Adrenal gland (tissue), 12 donors: ENCODE measurements around the gene FGF6. TPM values are rescaled to one million over a fixed set of nuclear protein-coding genes. Genes with fewer than 3 reads are reported as not detected.
"Not testable (repeated sequence)": the region's sequence is repeated elsewhere in the genome, so short reads cannot be mapped to it uniquely, and the experiment has no call there.

Experiments used
- DNase-seq, 7 donors: peaks; one replicate each; pipeline ENCODE4 v3.0.0-alpha.2; 2019 to 2020
- H3K27ac ChIP-seq, 5 donors: fragments of 200-600 bp; sonication (generic) in 4 of 5; 1 replicate in 3 of 5; 2 replicates in 2 of 5; pipeline versions ENCODE4 v1.5.1 to v1.8.0; 2016 to 2020; ENCODE audit warnings: mild to moderate bottlenecking in 1 of 5
- H3K27me3 ChIP-seq: fragments of 200-600 bp; 2 replicates; pipeline ENCODE4 v1.8.0; 2021
- H3K36me3 ChIP-seq, 2 donors: fragments of 200-600 bp; replicated peaks in 1 of 2; 1 replicate in 1 of 2; 2 replicates in 1 of 2; pipeline versions ENCODE4 v1.5.1 to v1.8.0; 2018 to 2022
- H3K4me1 ChIP-seq, 2 donors: fragments of 200-600 bp; replicated peaks in 1 of 2; 1 replicate in 1 of 2; 2 replicates in 1 of 2; pipeline versions ENCODE4 v1.5.1 to v1.8.0; 2018 to 2021
- H3K4me3 ChIP-seq, 4 donors: fragments of 200-600 bp; sonication (generic) in 3 of 4; one replicate each; pipeline ENCODE4 v1.5.1; 2016 to 2018
- H3K9me3 ChIP-seq, 3 donors: fragments of 200-600 bp; sonication (generic) in 1 of 3; replicated peaks in 1 of 3; 1 replicate in 2 of 3; 2 replicates in 1 of 3; pipeline versions ENCODE4 v1.5.1 to v1.8.0; 2016 to 2021
- POLR2A ChIP-seq, 2 donors: fragments of 450-650 bp; IDR thresholded peaks; one replicate each; pipeline ENCODE4 v1.6.1; 2017; ENCODE audit warnings: antibody characterized with exemption in 2 of 2, mild to moderate bottlenecking in 2 of 2, moderate library complexity in 1 of 2
- WGBS, 4 donors: extraction: QIAGEN DNeasy Blood & Tissue Kit in 2 of 4; methylation state at CpG; one replicate each; pipeline versions ENCODE4 v1.1.5 to v1.1.7; 2013 to 2017; 5-methylcytosine and 5-hydroxymethylcytosine counted together
- intact Hi-C, 2 donors: fragments of 100-400 bp; cut with DNase I; formaldehyde crosslinking; loops; one replicate each; pipeline versions ENCODE4 v1.14.1 to v1.15.0; 2022 to 2023
- polyA plus RNA-seq, 3 donors: library from polyadenylated mRNA; stranded (reverse); fragments of 200-250 nt in 2 of 3; fragments of 350-450 nt in 1 of 3; fragmentation: Illumina TruSeq in 1 of 3; extraction: RNeasy Lipid Tissue Mini Kit (QIAGEN cat#74804) in 1 of 3; gene quantifications; one replicate each; pipeline ENCODE4 v1.2.3, GENCODE V29; 2013 to 2014
- total RNA-seq, 9 donors: library from RNA; depleted of rRNA in 4 of 9; stranded (reverse); fragments of >200 nt in 4 of 9; fragments of 120-200 nt in 1 of 9; fragmentation: NEBNext Ultra II Directional in 1 of 9; extraction: Animal tissue kit (Norgen Biotek cat#: 25700) in 1 of 9; gene quantifications; one replicate each; pipeline versions ENCODE4 v1.1.0 to v1.2.4, GENCODE V29; 2013 to 2023
- TF ChIP-seq, protein P1 (sequence below), 6 experiments: fragments of 450-650 bp in 4 of 6; fragments of 200-600 bp in 2 of 6; sonication (generic) in 1 of 6; IDR thresholded peaks; 1 replicate in 5 of 6; 2 replicates in 1 of 6; pipeline versions ENCODE4 v1.5.1 to v1.8.0; 2016 to 2021; ENCODE audit warnings: antibody characterized with exemption in 6 of 6, mild to moderate bottlenecking in 2 of 6, moderate library complexity in 1 of 6
- donor health status: healthy with polysubstance abuse.
- donor health status: Bipolar disorder and iron deficiency.
- donor health status: DM: yes; HTN: yes; CAD: no.
- donor health status: DM: no; HTN: no; CAD: no.
- donor health status: DM: no; HTN: no; CAD: no.
- donor health status: DM: yes; HTN: yes; CAD: no.

FGF6 gene
- total and polyA plus RNA-seq, 12 donors, result not detected

GRCh38 chr12:4460761-4461160 is 15.1 kb upstream of the FGF6 start:
- no peak for TF ChIP-seq POLR2A (IDR thresholded peaks at IDR 0.05)
- TF ChIP-seq, protein P1, sequence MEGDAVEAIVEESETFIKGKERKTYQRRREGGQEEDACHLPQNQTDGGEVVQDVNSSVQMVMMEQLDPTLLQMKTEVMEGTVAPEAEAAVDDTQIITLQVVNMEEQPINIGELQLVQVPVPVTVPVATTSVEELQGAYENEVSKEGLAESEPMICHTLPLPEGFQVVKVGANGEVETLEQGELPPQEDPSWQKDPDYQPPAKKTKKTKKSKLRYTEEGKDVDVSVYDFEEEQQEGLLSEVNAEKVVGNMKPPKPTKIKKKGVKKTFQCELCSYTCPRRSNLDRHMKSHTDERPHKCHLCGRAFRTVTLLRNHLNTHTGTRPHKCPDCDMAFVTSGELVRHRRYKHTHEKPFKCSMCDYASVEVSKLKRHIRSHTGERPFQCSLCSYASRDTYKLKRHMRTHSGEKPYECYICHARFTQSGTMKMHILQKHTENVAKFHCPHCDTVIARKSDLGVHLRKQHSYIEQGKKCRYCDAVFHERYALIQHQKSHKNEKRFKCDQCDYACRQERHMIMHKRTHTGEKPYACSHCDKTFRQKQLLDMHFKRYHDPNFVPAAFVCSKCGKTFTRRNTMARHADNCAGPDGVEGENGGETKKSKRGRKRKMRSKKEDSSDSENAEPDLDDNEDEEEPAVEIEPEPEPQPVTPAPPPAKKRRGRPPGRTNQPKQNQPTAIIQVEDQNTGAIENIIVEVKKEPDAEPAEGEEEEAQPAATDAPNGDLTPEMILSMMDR (IDR thresholded peaks at IDR 0.05), result no peak
- intact Hi-C loops, result no loop called here
- no peaks in the 10 kb centered on the region for H3K4me1 ChIP-seq
- WGBS, 4 donors, result 83 to 92% (median 88%) methylated on average over 4 of the region's 4 CpGs
- no peaks in the 10 kb centered on the region for H3K9me3 ChIP-seq
- H3K27ac ChIP-seq, result no peak overlapping the region
- H3K27me3 ChIP-seq, result no peaks in the 10 kb centered on the region
- H3K36me3 ChIP-seq, result no peaks in the 10 kb centered on the region
- DNase-seq, result no peak
- H3K4me3 ChIP-seq, result no peak overlapping the region

DNA sequence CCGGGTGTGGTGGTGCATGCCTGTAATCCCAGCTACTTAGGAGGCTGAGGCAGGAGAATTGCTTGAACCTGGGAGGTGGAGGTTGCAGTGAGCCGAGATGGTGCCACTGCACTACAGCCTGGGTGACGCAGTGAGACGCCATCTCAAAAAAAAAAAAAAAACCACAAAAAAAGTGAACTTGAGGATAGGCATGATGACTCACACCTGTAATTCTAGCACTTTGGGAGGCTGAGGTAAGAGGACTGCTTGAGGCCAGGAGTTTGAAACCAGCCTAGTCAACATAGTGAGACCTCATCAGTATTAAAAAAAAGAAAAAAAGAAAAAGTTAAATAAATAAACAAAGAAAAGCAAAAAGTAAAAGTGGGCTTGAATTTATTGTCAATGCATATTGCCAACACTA is 10.2 kb upstream of the FGF6 start:
- H3K9me3 ChIP-seq, DNase-seq, H3K4me3 ChIP-seq, intact Hi-C loops, H3K27me3 ChIP-seq, H3K4me1 ChIP-seq, H3K36me3 ChIP-seq, H3K27ac ChIP-seq: not testable (repeated sequence)
- WGBS, 4 donors, result 81 to 92% (median 87%) methylated on average over 3 to 4 of the region's 4 CpGs

- DNase-seq, result no peak
- WGBS, 4 donors, result 81 to 92% (median 85%) methylated on average over 3 to 4 of the region's 4 CpGs
- H3K4me1 ChIP-seq, result no peaks in the 10 kb centered on the region
- TF ChIP-seq POLR2A (IDR thresholded peaks at IDR 0.05), result no peak
- TF ChIP-seq, protein P1 (IDR thresholded peaks at IDR 0.05), result no peak
- H3K27ac ChIP-seq, result no peak overlapping the region
- intact Hi-C loops, result no loop called here
- no peaks in the 10 kb centered on the region for H3K9me3 ChIP-seq
- H3K4me3 ChIP-seq, result no peak overlapping the region
- H3K36me3 ChIP-seq, result no peaks in the 10 kb centered on the region
- H3K27me3 ChIP-seq, result no peaks in the 10 kb centered on the region
These were observed 8.8 kb upstream of the FGF6 start for GRCh38 chr12:4454315-4454860.

GRCh38 chr12:4451694-4452093 is 6.1 kb upstream of the FGF6 start:
- DNase-seq, result no peak
- H3K4me1 ChIP-seq, result no peaks in the 10 kb centered on the region
- no peak overlapping the region for H3K27ac ChIP-seq
- H3K4me3 ChIP-seq, result no peak overlapping the region
- no peaks in the 10 kb centered on the region for H3K27me3 ChIP-seq
- 61 to 67% (median 63%) methylated on average over 7 of the region's 7 CpGs for WGBS, 4 donors
- H3K36me3 ChIP-seq, result no peaks in the 10 kb centered on the region
- intact Hi-C loops, result no loop called here
- no peaks in the 10 kb centered on the region for H3K9me3 ChIP-seq
- no peak for TF ChIP-seq POLR2A (IDR thresholded peaks at IDR 0.05)
- TF ChIP-seq, protein P1 (IDR thresholded peaks at IDR 0.05), result no peak

DNA sequence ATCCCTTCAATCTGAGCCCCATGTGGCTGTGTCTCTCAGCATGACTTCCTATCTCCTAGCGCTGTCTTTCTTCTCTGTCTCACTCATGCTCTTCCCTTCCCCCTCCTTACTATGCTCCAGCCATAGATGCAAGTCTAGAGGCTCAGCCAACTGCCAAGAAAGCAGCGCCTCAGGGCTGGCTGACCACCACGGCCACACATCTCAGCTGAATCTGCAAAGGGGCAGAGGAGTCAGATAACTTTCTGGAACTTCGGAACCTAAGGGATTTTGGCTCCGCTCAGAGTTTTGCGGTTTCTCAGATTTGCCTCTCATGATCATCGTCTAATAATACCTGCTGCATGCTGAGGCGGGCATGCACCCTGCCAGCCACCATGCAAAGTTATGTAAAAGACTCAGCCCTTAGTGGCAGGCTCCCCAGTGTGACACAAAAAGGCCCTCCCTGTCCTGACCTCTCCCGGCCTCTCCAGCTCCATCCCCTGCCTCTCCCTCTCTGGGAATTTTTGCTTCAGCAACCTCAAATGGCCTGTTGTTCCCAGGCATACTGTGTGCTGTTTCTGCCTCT is 5.0 kb upstream of the FGF6 start:
- intact Hi-C loops, result no loop called here
- Histone ChIP-seq H3K27me3 (no peaks in the 10 kb centered on the region), H3K4me3 (no peak overlapping the region), H3K4me1 (no peaks in the 10 kb centered on the region), H3K27ac (no peak overlapping the region), H3K36me3 (no peaks in the 10 kb centered on the region), H3K9me3 (no peaks in the 10 kb centered on the region)
- no peak for DNase-seq
- TF ChIP-seq POLR2A (IDR thresholded peaks at IDR 0.05), result no peak
- TF ChIP-seq, protein P1 (IDR thresholded peaks at IDR 0.05), result no peak
- WGBS, 4 donors, result 50 to 59% (median 51%) methylated on average over 9 of the region's 9 CpGs
